ENCODE data around the gene RBMS3. TPM values are rescaled to one million over a fixed set of nuclear protein-coding genes. Genes with fewer than 3 reads are reported as not detected.

RBMS3 gene
- total and polyA plus RNA-seq, 2 experiments from 2014 or later = 34.9 to 37.1 TPM

GRCh38 chr3:29898171-29898965 is 617.5 kb downstream of the RBMS3 start:
- WGBS (ENCODE audit: low lambda C conversion rate, missing lambda C conversion rate) = 78% methylated on average over 7 of the region's 7 CpGs
- no peak for DNase-seq (ENCODE audit: low spot score)
- H3K4me1 ChIP-seq (ENCODE audit: insufficient read depth) = no peaks in the 10 kb centered on the region
- no peak overlapping the region for H3K4me3 ChIP-seq
- H3K9me3 ChIP-seq (ENCODE audit: low read depth) = no peaks in the 10 kb centered on the region
- H3K36me3 ChIP-seq (replicated peaks; ENCODE audit: insufficient read depth, low read depth) = no peaks in the 10 kb centered on the region
- H3K79me2 ChIP-seq = no peaks in the 10 kb centered on the region
- no peaks in the 10 kb centered on the region for H3K9me2 ChIP-seq (replicated peaks; ENCODE audit: insufficient read depth)
- H3K4me2 ChIP-seq = no peak overlapping the region
- H2AFZ ChIP-seq = no peak overlapping the region
- no peak overlapping the region for H3K27ac ChIP-seq
- TF ChIP-seq EZH2phosphoT487 (IDR thresholded peaks at IDR 0.05; ENCODE audit: low read depth, severe bottlenecking, unreplicated experiment) = no peak
- TF ChIP-seq, protein P1, sequence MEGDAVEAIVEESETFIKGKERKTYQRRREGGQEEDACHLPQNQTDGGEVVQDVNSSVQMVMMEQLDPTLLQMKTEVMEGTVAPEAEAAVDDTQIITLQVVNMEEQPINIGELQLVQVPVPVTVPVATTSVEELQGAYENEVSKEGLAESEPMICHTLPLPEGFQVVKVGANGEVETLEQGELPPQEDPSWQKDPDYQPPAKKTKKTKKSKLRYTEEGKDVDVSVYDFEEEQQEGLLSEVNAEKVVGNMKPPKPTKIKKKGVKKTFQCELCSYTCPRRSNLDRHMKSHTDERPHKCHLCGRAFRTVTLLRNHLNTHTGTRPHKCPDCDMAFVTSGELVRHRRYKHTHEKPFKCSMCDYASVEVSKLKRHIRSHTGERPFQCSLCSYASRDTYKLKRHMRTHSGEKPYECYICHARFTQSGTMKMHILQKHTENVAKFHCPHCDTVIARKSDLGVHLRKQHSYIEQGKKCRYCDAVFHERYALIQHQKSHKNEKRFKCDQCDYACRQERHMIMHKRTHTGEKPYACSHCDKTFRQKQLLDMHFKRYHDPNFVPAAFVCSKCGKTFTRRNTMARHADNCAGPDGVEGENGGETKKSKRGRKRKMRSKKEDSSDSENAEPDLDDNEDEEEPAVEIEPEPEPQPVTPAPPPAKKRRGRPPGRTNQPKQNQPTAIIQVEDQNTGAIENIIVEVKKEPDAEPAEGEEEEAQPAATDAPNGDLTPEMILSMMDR (IDR thresholded peaks at IDR 0.05; ENCODE audit: poor library complexity) = no peak
- TF ChIP-seq EZH2 (IDR thresholded peaks at IDR 0.05; ENCODE audit: borderline replicate concordance) = no peak
- H3K27me3 ChIP-seq = no peaks in the 10 kb centered on the region
- H4K20me1 ChIP-seq (ENCODE audit: insufficient read depth, poor library complexity, severe bottlenecking) = no peaks in the 10 kb centered on the region

DNA sequence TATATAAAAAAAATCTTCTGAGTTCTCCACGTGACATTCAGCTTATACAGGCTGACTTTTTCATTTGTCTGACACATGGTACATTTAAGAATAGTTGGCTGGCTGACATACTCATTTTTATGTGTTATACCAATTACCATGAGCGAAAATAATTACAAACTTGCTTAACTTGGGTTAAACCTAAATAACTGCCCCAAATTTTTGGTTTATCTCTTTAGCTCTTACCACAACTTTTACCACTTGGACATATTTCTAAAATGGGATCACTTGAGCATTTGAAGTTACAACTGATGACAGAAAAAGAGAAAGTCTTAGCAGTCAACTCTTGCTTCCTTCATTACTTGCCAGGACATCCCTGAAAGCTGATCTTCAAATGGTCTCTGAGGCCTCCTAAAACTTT is 618.1 kb downstream of the RBMS3 start:
- Histone ChIP-seq H3K9me2 (replicated peaks; ENCODE audit: insufficient read depth) (no peaks in the 10 kb centered on the region), H3K4me2 (no peak overlapping the region), H4K20me1 (ENCODE audit: insufficient read depth, poor library complexity, severe bottlenecking) (no peaks in the 10 kb centered on the region), H3K9me3 (ENCODE audit: low read depth) (no peaks in the 10 kb centered on the region), H3K4me1 (ENCODE audit: insufficient read depth) (no peaks in the 10 kb centered on the region), H2AFZ (no peak overlapping the region), H3K36me3 (replicated peaks; ENCODE audit: insufficient read depth, low read depth) (no peaks in the 10 kb centered on the region), H3K79me2 (no peaks in the 10 kb centered on the region), H3K27ac (no peak overlapping the region), H3K4me3 (no peak overlapping the region), H3K27me3 (no peaks in the 10 kb centered on the region)
- no peak for DNase-seq (ENCODE audit: low spot score)
- 73% methylated on average over 2 of the region's 2 CpGs for WGBS (ENCODE audit: low lambda C conversion rate, missing lambda C conversion rate)
- TF ChIP-seq EZH2phosphoT487 (IDR thresholded peaks at IDR 0.05; ENCODE audit: low read depth, severe bottlenecking, unreplicated experiment) (no peak), EZH2 (IDR thresholded peaks at IDR 0.05; ENCODE audit: borderline replicate concordance) (no peak)
- TF ChIP-seq, protein P1 (IDR thresholded peaks at IDR 0.05; ENCODE audit: poor library complexity) = no peak

GRCh38 chr3:29901097-29901496 is 620.2 kb downstream of the RBMS3 start:
- H3K4me1 ChIP-seq (ENCODE audit: insufficient read depth) = no peaks in the 10 kb centered on the region
- H3K27me3 ChIP-seq = no peaks in the 10 kb centered on the region
- H3K4me2 ChIP-seq = no peak overlapping the region
- DNase-seq (ENCODE audit: low spot score) = no peak
- H3K79me2 ChIP-seq = no peaks in the 10 kb centered on the region
- no peak overlapping the region for H3K27ac ChIP-seq
- no peaks in the 10 kb centered on the region for H3K9me2 ChIP-seq (replicated peaks; ENCODE audit: insufficient read depth)
- 55% methylated on average over 2 of the region's 2 CpGs for WGBS (ENCODE audit: low lambda C conversion rate, missing lambda C conversion rate)
- no peak overlapping the region for H3K4me3 ChIP-seq
- H2AFZ ChIP-seq = no peak overlapping the region
- H4K20me1 ChIP-seq (ENCODE audit: insufficient read depth, poor library complexity, severe bottlenecking) = no peaks in the 10 kb centered on the region
- H3K36me3 ChIP-seq (replicated peaks; ENCODE audit: insufficient read depth, low read depth) = no peaks in the 10 kb centered on the region
- H3K9me3 ChIP-seq (ENCODE audit: low read depth) = no peaks in the 10 kb centered on the region
- TF ChIP-seq EZH2phosphoT487 (IDR thresholded peaks at IDR 0.05; ENCODE audit: low read depth, severe bottlenecking, unreplicated experiment) (no peak), EZH2 (IDR thresholded peaks at IDR 0.05; ENCODE audit: borderline replicate concordance) (no peak)
- TF ChIP-seq, protein P1 (IDR thresholded peaks at IDR 0.05; ENCODE audit: poor library complexity) = no peak

Data from hepatocyte (in vitro differentiated cells).